Caki2 (cell line): ENCODE results near the gene GSC2. TPM values are rescaled to one million over a fixed set of nuclear protein-coding genes. Genes with fewer than 3 reads are reported as not detected.

ENCODE experiments used
- DNase-seq: peaks from one replicate; pipeline ENCODE4 v3.0.0-alpha.2; 2015; ENCODE audit warnings: low read depth
- in situ Hi-C: cut with HindIII; loops from 2 replicates; pipeline ENCODE4 v1.10.0; 2016; ENCODE audit warnings: low sequenced_read_pairs, low pct_unique_long_range_greater_than_20kb, mixed read lengths
- total RNA-seq: library from RNA; depleted of rRNA; stranded (reverse); fragments of >200 nt; shearing (Covaris generic); gene quantifications from 2 replicates; pipeline ENCODE4 v1.2.3, GENCODE V29; 2014; ENCODE audit warnings: low replicate concordance

The GSC2 gene
- total RNA-seq, 1 experiment from 2014 or later, result not detected

- in situ Hi-C loops, result no loop called here
- DNase-seq, result no peak
These were observed 23.5 kb downstream of the GSC2 start for GRCh38 chr22:19126309-19127273.

- in situ Hi-C loops, result no loop called here
- DNase-seq, result no peak
These were observed 24.4 kb downstream of the GSC2 start for GRCh38 chr22:19125474-19126308.

GRCh38 chr22:19125011-19125410, 25.1 kb downstream of the GSC2 start:
- DNase-seq, result no peak
- in situ Hi-C loops, result no loop called here

- DNase-seq, result no peak
- in situ Hi-C loops, result no loop called here
These were observed 25.7 kb downstream of the GSC2 start for GRCh38 chr22:19124377-19124776.

GRCh38 chr22:19123936-19124335, 26.2 kb downstream of the GSC2 start:
- in situ Hi-C loops, result no loop called here

GRCh38 chr22:19122752-19123492, 27.2 kb downstream of the GSC2 start:
- no peak for DNase-seq
- in situ Hi-C loops, result no loop called here

More at GRCh38 chr22:19123936-19124335, 26.2 kb downstream of the GSC2 start:
- no peak for DNase-seq

GRCh38 chr22:19122143-19122751, 27.8 kb downstream of the GSC2 start, which contains the start of gene DGCR2:
Gene DGCR2 (minus strand): TSS chr22:19122412. CDS start chr22:19122206, 206 bp downstream.
- in situ Hi-C loops, result no loop called here

GRCh38 chr22:19121631-19122142, 28.4 kb downstream of the GSC2 start:
- in situ Hi-C loops, result no loop called here
- peak; percentile 52 for DNase-seq

More at GRCh38 chr22:19122143-19122751, 27.8 kb downstream of the GSC2 start, which contains the start of gene DGCR2:
- peak; percentile 94 for DNase-seq

- in situ Hi-C loops, result no loop called here
- DNase-seq, result peak; percentile 57
These were observed 29.1 kb downstream of the GSC2 start for GRCh38 chr22:19120829-19121630.

- in situ Hi-C loops, result no loop called here
These were observed 30.1 kb downstream of the GSC2 start for GRCh38 chr22:19119949-19120348.

GRCh38 chr22:19118329-19118880, 31.7 kb downstream of the GSC2 start:
- in situ Hi-C loops, result no loop called here
- DNase-seq, result no peak

More at GRCh38 chr22:19119949-19120348, 30.1 kb downstream of the GSC2 start:
- DNase-seq, result no peak

GRCh38 chr22:19117111-19117512, 33.0 kb downstream of the GSC2 start:
- no peak for DNase-seq
- in situ Hi-C loops, result no loop called here

- in situ Hi-C loops, result no loop called here
These were observed 34.5 kb downstream of the GSC2 start for GRCh38 chr22:19115628-19116027.

GRCh38 chr22:19114984-19115552, 35.0 kb downstream of the GSC2 start:
- DNase-seq, result no peak
- in situ Hi-C loops, result no loop called here

More at GRCh38 chr22:19115628-19116027, 34.5 kb downstream of the GSC2 start:
- no peak for DNase-seq

- DNase-seq, result no peak
- in situ Hi-C loops, result no loop called here
These were observed 36.7 kb downstream of the GSC2 start for GRCh38 chr22:19113429-19113828.

- DNase-seq, result no peak
- in situ Hi-C loops, result no loop called here
These were observed 38.5 kb downstream of the GSC2 start for GRCh38 chr22:19111584-19111983.
